Measurements from ENCODE around the gene SLC29A2.
"Not testable (repeated sequence)": the region's sequence is repeated elsewhere in the genome, so short reads cannot be mapped to it uniquely, and the experiment has no call there.

- not testable (repeated sequence) for TF ChIP-seq CTCF (IDR thresholded peaks at IDR 0.05; ENCODE audit: low read depth, low read length); POLR2A (IDR thresholded peaks at IDR 0.05; ENCODE audit: extremely low read depth, insufficient read length); MAX (IDR thresholded peaks at IDR 0.05; ENCODE audit: low read depth, low read length); MYC (IDR thresholded peaks at IDR 0.05; ENCODE audit: low read depth, low read length)
Observed at GRCh38 chr11:66384316-66384715, 12.8 kb upstream of the SLC29A2 start.

All from NB4 (cell line).